Fibroblast of skin of back (primary cell): ENCODE results near the gene SRA1.
A peak's percentile ranks its signal among the peaks of the same experiment; 100 is the strongest.

Source experiments
- DNase-seq: peaks from one replicate; pipeline ENCODE4 v3.0.0-alpha.2; 2013

SRA1 gene

GRCh38 chr5:140570058-140570457 lies 12.8 kb upstream of the SRA1 start:
- no peak for DNase-seq

DNA sequence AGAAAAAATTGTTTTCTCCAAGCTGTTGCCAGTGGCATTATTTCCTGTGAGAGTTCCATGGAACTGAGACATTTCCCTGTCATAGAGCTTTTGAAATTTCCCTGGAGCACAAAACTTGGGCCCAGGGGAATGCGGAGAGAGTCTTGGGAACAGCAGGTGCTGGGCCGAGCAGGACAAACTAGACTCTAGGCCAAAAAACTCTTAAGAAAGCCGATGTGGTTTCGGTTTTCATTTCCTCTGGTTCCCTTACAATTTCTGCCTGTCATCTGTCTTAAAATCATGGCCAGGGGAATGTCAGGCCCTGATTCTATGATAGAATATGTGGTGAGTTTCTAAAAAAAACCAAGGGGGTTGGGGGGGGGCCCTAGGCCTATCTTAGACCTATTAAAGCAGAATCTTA lies 11.9 kb upstream of the SRA1 start:
- DNase-seq = no peak

DNA sequence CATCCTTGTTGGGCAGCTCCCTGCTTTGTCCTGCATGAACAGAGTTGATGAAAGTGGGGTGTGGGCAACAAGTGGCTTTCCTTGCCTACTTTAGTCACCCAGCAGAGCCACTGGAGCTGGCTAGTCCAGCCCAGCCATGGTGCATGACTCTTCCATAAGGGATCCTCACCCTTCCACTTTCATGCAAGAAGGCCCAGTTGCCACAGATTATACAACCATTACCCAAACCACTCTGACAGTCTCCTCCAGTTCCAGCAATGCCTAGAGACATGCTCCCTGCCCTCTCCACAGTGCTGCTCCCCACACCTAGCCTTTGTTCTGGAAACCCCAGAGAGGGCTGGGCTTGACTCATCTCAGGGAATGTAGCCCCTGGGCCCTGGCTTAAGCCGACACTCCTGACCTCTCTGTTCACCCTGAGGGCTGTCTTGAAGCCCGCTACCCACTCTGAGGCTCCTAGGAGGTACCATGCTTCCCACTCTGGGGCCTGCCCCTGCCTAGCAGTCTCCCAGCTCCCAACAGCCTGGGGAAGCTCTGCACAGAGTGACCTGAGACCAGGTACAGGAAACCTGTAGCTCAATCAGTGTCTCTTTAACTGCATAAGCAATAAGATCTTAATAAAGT lies 11.3 kb upstream of the SRA1 start:
- no peak for DNase-seq

GRCh38 chr5:140567871-140568270 lies 10.6 kb upstream of the SRA1 start:
- DNase-seq = no peak

DNA sequence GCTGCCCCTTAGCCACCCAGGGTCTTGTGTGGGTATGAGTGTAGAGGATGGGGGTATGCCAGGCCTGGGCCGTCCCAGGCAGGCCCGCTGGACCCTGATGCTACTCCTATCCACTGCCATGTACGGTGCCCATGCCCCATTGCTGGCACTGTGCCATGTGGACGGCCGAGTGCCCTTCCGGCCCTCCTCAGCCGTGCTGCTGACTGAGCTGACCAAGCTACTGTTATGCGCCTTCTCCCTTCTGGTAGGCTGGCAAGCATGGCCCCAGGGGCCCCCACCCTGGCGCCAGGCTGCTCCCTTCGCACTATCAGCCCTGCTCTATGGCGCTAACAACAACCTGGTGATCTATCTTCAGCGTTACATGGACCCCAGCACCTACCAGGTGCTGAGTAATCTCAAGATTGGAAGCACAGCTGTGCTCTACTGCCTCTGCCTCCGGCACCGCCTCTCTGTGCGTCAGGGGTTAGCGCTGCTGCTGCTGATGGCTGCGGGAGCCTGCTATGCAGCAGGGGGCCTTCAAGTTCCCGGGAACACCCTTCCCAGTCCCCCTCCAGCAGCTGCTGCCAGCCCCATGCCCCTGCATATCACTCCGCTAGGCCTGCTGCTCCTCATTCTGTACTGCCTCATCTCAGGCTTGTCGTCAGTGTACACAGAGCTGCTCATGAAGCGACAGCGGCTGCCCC lies 10.0 kb upstream of the SRA1 start:
- DNase-seq = no peak

GRCh38 chr5:140566665-140567064 lies 9.4 kb upstream of the SRA1 start:
- DNase-seq = no peak

- no peak for DNase-seq
These were observed 8.5 kb upstream of the SRA1 start for GRCh38 chr5:140565780-140566095.

GRCh38 chr5:140565024-140565779 lies 7.9 kb upstream of the SRA1 start:
- DNase-seq = no peak

GRCh38 chr5:140564196-140565023 lies 7.1 kb upstream of the SRA1 start, which contains the start of the genes APBB3 and SLC35A4:
APBB3 (minus strand) TSS chr5:140564598; CDS start chr5:140564245, 353 bp downstream.
SLC35A4 (plus strand) TSS chr5:140564828; CDS start chr5:140567170, 2,342 bp downstream.
- peak; percentile 99 for DNase-seq

GRCh38 chr5:140563596-140563995 lies 6.3 kb upstream of the SRA1 start:
- DNase-seq = no peak

DNA sequence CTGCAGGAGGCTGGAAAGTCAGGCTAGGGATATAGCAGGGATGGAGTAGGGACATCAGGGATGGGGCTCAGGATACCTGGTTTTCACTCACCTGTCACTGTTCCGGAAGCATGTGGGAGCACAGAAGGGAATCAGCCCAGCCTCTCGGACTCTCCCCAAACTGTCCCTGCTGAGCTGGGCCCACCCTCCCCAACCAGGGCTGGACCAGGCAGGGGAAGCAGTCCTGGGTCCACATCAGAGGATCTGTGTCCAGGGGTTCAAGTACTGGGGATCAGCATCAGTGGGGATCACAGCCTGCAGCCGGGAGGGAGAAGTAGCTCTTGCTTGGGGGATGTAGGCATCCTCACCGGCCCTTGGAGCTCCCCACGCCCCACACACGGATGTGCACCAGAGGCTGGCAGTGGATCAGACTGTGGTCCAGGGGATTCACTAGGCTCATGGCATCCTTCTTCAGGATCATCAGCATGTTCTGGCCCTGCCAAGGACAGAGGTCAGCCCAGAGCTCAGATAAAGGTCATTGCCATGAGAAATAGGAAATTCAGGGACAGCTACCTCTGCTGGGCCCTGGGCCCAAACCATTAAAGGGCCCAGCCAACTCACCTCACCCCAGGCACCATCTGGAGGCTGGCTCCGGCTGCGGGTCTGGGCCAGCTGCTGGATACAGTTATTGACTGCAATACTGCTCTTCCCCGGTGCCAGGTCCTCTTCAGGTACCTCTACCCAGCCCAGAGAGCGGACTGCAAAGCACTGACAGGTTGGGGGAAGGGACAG lies 4.7 kb upstream of the SRA1 start:
- DNase-seq = no peak

GRCh38 chr5:140560227-140560626 lies 3.0 kb upstream of the SRA1 start:
- no peak for DNase-seq

DNA sequence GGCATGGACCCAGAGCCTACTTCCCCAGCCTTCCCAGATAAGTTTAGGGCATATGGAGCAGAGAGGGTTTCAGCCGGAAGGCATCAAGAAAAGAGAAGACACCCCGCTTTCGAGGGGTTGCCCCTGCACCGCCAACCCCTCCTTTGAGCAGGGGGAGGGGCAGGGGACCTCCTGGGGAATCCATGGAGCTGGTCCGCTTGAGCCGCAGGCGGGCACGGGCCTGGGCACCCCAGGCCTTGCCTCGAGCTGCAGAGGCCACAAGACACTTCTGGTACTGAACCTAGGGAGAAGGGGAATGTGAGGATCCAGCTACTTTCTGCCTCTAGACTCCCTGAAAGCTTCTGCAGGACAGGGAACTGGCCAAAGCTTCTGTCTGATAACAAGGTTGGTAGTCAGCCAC lies 1.3 kb upstream of the SRA1 start:
- no peak for DNase-seq

DNA sequence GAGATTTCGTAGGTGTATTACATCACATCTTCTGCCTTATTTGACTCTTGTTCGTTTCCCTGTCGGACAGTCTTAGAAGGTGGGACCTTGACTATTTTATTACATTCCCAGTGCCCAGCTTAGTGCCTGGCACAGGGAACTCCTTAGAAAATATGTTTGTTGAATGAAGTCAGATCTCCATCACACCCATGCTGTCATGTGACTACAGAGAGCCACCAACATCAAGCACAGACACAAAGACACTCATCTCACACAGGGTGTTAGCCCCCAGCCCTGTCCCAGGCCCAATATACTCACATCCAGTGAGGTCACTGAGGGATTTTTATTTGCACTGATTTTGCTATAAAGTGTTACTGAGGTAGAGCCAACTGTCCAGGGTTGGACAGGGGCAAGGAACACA lies 692 bp upstream of the SRA1 start:
- no peak for DNase-seq

DNA sequence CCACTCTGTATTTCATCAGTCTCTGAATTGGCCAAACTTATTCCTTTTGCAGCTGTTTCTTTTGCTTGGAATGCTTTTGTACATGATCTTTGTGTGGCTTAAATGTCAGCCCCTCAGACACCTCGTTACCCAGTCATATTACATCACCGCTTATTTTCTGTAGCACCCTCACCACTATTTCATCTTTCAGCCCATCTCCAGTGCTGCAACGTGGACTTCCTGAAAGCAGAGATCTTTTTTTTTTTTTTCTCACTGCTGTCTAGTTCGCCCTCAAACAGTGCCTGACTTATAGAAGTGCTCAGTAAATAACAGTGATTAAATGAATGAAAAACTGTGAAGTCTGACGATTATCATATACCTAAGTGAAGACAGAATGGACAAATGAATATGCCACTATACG lies 835 bp downstream of the SRA1 start:
- no peak for DNase-seq

- no peak for DNase-seq
These were observed 1.4 kb downstream of the SRA1 start for GRCh38 chr5:140555747-140556312.

GRCh38 chr5:140554454-140554853 lies 2.8 kb downstream of the SRA1 start:
- peak; percentile 43 for DNase-seq

DNA sequence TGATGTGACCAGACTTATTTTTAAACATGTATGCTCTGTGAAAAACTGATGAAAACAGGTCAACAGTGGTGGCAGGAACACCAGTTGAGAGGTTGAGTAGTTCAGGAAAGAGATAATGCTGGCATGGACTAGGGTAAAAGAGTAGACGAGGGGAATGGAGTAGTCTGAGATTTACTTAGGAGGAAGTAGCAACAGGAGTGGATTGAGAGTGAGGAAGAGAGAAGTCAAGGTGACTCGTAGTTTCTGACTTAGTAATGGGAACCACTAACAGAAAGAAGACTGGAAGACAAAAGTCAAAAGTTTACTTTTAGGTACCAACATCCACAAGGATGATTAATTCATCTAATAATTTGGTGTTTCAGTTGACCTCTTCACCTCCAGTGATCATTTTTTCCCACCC lies 3.6 kb downstream of the SRA1 start:
- no peak for DNase-seq

GRCh38 chr5:140551872-140552271 lies 5.4 kb downstream of the SRA1 start:
- no peak for DNase-seq

- DNase-seq = no peak
These were observed 6.9 kb downstream of the SRA1 start for GRCh38 chr5:140550147-140551079.
